ENCODE data around the gene TH.

Gene TH

DNA sequence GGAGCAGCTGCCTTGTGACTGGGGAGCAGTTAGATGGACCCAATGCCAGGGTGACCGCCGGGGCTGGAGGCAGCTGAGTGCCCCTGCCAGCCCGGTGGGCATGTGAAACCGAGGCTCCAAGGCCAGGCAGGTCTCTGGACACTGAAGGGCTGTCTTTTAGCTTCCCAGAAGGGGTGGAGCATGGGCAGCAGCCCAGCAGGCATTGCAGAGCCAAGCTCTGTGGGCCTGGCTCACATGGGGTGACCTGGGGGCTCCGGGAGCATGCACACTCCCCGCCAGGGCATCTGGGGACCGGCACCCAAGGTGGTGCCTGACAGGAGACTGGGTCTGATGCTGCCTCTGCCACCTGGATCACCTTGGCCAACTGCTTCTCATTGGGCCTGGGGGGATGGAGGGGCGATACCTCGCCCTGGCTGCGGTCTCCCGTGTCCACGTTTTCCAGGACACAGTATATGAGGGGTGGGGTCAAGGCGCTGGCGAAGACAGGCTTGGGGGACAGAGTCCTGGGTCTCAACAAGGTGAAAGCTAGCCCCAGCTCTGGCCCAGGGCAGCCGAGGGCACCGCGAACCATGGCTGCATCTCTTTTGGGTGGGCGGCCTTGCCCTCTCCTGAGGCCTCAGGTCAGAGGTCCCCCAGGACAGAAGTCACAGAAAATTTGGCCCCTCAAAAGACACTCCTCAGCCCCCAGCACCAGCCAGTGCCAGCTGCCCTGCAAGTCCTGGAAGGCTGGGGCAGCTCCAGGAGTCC lies 14.1 kb downstream of the TH start:
- DNase-seq = no peak

GRCh38 chr11:2156416-2157182 lies 15.0 kb downstream of the TH start:
- DNase-seq = peak; percentile 47

DNA sequence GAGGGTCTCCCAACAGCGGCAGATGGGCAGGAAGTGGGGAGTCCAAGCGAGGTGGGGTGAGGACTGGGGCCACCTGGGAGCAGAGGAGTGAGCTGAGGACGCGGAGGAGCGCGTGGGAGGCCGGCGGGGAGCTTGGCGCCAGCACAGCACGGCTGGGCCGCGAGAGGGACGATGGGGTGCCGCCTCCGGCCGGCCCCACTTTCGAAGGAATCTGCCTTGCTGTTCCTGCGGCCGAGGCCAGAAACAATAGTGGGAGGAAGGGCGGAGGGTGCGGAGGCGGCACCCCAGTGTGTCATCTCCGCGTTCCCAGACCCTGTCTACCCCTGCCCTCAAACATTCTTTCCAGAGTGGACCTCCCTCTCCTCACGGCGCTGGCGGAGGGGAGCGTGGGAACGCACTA lies 16.1 kb downstream of the TH start:
- no peak for DNase-seq

DNA sequence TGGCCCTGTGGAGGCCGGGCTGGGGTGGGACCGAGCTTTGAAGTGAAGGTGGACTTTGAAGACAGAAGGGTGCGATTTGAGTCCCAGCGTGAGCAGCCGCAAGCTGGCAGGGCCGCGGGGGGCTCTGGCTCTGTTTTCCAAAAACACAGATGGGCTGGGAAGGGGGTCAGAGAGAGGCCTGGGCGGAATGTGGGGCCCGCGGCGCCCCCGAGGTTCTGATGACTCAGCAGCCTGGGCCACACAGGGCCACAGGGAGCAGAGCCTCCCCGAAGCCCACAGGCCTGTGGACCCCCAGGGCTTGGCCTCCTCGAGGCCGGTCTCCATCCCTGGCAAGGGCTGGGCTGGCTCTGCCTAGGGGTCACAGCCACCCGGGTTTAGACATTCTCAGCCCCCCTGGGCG lies 16.7 kb downstream of the TH start:
- no peak for DNase-seq

DNA sequence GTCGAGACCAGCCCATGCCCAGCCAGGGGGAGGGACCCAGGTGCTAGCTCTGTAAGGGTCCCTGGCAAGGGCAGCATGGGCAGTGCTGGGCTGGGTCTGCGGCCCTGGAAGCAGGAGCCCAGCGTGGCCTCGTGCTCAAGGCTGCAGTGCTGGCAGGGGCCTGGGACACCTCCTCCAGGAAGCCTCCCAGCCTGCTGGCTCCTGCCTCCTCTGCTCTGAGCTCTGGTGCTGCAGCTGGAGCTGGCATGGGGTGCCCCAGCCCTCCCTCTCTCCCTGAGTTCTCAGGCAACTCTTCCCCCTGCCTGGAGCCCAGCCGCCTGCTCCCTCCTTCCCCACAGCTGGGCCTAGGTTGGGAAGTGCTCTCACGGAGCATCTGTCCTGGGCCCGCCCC lies 17.4 kb downstream of the TH start:
- DNase-seq = no peak

GRCh38 chr11:2153581-2154194 lies 17.9 kb downstream of the TH start:
- DNase-seq = no peak

DNA sequence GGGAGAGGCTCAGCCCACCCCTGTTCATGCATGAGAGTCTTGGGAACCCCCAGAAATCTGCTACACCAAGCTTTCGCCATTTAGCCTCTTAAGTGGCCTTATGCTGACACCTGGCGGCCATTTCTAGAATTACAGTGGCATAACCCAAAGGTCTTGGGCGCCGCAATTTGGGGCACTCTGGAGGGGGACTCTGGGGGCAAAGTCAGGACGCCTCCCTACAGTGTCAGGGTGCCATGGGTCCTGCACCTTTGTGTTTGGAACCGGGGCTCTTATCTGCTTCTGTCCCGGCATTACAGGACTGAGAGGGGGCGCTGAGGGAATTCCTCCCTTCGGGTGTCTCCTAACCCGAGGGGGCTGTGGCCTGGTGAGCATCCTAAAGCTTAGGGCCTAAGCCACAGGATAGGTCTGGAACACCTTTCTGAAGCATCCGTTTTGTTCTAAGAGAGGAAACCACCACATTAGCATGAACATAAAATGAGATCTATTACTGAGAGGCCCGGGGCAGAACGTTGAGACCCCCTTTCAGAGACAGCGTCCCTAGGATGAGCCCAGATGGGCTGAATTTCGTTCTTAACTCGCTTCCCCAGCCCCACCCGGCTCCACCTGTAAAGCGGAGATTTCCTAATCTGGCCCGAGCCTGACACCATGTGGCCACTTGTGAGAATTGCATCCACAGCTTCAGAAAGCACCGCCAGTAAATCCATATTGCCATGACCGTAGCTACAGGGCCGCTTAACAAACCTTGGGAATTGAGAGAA lies 19.9 kb downstream of the TH start:
- DNase-seq = peak; percentile 73

GRCh38 chr11:2149864-2150847 lies 21.5 kb downstream of the TH start:
- peak; percentile 20 for DNase-seq

DNA sequence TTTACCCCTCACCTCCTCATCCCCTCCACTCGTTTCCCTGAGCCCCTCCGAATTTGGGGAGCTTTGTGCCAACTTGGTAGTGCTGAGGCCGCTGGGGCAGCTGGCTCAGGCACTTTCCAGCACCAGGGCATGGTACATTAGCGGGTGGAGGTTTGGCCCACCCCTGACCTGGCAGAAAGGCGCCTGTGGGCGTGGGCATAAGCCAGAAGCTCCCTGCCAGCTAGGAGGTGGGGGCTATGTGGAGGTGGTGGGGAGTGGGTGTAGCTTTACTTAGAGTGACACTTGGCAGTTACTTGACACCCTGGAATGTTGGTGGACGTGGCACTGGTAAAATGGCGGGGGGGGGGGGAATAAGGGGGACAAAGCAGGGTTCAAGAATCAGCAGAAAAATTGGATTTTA lies 22.2 kb downstream of the TH start:
- no peak for DNase-seq

DNA sequence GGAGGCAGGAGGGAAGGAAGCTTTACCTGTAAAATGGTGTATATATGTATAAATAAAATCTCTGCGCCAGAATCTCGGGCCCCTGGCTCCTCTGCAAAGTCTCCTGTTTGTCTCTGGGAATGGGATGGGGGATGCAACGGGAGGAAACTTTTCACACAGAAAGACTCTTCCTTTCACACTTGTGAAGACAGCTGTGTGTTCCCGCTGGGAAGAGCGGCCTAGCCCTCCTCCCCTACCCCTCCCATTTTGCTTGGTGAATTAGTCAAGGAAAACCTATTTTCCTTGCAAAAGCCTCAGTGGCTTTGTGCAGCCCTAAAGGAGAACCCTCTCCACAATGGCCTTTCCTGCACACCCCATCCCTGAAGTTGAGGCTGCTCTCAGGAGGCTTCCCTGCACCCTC lies 23.0 kb downstream of the TH start:
- no peak for DNase-seq

DNA sequence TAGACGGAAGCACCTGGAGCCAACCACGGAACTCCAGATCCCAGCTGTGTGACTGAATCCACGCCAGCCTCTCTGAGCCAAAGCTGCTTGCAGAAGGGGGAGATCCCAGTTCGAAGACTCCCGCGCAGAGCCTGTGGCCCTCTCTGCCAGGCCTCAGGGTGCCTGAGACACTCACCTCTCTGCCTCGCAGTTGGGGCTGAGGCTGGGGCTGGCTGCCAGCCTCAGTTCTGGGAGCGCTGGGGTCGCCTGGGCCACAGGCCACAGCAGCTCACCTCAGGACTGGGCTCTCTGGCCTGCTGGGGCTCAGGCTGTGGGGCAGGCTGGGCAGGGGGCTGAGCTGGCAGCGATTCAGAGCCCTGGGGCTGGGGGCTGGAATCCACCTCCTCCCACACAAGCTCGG lies 24.2 kb downstream of the TH start:
- DNase-seq = no peak

DNA sequence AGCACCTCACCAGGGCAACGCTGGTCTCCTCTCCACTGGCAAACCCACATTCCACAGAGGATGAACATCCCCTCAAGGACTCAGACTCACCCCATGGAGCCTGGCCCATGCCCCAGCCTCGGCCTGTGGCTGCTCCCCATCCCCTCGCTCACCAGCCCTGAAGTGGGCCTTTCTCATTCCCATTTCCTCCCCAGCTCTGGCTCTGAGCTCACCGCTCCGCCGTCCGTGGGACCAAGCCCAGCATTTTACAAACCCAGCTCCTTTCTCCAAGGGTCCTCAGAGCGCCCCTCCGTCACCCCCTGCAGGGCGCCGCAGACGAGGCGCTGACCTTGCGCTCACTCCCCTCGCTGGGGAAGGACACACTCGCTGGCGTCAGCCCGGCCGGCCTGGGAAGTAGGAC lies 25.6 kb downstream of the TH start:
- no peak for DNase-seq

GRCh38 chr11:2144544-2145248 lies 26.9 kb downstream of the TH start:
- no peak for DNase-seq

GRCh38 chr11:2143799-2144543 lies 27.6 kb downstream of the TH start:
- no peak for DNase-seq

DNA sequence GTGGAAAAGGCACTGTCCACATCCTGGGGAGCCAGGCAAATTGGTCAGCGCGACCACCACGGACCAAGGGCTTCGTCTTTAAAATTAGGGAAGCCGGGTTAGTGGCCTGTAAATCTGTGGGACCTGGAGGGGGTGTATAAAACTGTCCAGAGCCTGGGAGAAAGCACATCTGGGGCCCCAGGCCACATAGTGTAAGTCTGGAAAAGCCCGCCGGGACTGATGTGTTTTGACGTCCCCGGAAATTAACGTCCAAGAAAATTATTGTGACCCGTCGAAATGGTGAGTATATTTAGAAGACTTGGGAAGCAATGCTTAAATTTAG lies 28.2 kb downstream of the TH start:
- DNase-seq = no peak

- DNase-seq = no peak
Observed at GRCh38 chr11:2142762-2143202, 28.8 kb downstream of the TH start.

GRCh38 chr11:2142300-2142759 lies 29.3 kb downstream of the TH start:
- no peak for DNase-seq

DNA sequence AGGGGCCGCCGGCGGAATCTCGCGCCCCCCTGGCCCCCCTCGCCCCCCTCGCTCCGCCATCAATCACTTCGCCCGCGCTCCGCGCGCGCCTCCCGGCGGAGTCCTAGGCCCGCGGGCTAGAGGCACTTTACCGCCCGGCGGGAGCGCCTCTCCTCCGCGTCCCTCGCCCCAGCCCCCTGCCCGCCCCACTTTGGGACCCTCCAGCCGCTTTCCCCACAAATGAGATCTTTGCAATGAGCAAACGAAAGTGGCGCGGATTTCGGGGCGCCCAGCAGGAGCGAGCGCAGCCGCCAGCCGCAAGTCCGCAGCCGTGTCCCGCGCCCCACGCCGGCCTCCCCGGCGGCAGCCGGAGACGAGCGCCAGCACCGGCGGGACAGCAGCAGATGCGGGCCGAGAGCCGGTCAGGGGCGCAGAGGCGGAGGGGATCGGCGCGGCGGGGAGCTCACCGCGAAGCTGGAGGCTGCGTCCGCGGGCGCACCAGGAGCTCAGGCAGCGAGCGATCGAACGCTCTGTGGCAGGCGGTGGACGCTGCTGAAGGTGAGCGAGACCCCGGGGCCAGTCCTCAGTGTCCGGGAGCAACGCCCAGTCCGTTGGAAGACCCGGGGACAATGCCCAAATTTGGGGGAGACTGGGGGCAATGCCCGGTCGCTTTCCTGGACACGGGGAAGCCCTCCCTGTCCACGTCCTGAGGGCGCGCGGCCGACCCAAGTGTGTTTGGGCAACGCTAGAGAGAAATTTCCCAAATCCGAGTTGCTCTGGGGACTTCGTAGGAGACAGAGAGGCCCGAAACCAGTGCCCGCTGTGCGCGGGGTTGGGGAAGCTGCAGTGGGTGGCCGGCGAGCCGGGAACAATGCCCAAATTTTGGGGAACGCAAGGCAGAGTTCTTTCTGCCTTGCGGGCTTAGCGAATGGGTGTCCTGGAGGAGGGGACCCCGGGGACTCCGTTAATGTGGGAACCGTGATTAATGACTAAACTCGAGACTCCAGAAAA lies 30.9 kb downstream of the TH start:
- no peak for DNase-seq

GRCh38 chr11:2139621-2140337 lies 31.8 kb downstream of the TH start:
- DNase-seq = no peak

Data from NCI-H146 (cell line).